SK-N-SH (cell line): Measurements from ENCODE around the gene MAP4K5. TPM values are rescaled to one million over a fixed set of nuclear protein-coding genes. Genes with fewer than 3 reads are reported as not detected.

ENCODE experiments used
- CTCF ChIA-PET: fragments of 300-600, 350-600 bp; formaldehyde crosslinking; extraction: SDS; loops from one replicate; lab custom pipeline; 2021; lab: Yijun Ruan, JAX
- POLR2A ChIA-PET: fragments of 350-600 bp; sonication (Branson Sonifier 250); formaldehyde crosslinking; extraction: SDS; loops from one replicate; lab custom pipeline; 2020; ENCODE audit warnings: antibody characterized with exemption, inconsistent platforms; lab: Yijun Ruan, JAX
- DNase-seq: peaks from one replicate; pipeline ENCODE4 v3.0.0; 2012
- H2AFZ ChIP-seq: fragments of 200-600 bp; sonication (generic); 2 replicates; pipeline ENCODE4 v1.8.1; 2016; ENCODE audit warnings: antibody characterized with exemption, mild to moderate bottlenecking, low read depth
- H3F3A ChIP-seq: fragments of 200-600 bp; sonication (generic); replicated peaks from 2 replicates; pipeline ENCODE3; 2016; ENCODE audit warnings: antibody characterized with exemption, mild to moderate bottlenecking; ENCODE audit not compliant: insufficient read depth
- H3K27ac ChIP-seq, 2 experiments: fragments of 200-500 bp in 1 of 2; fragments of 200-600 bp in 1 of 2; sonication (Bioruptor generic) in 1 of 2; sonication (generic), shearing (Covaris generic) in 1 of 2; 2 replicates each; pipeline versions ENCODE4 v1.5.1 to v1.6.1; 2014 to 2016; ENCODE audit warnings: low read depth in 2 of 2, inconsistent platforms in 1 of 2, low read length in 1 of 2, mild to moderate bottlenecking in 1 of 2, mixed read lengths in 1 of 2
- H3K27me3 ChIP-seq: fragments of 200-600 bp; sonication (generic), shearing (Covaris generic); 2 replicates; pipeline ENCODE4 v1.6.1; 2016; ENCODE audit warnings: mixed run types; ENCODE audit not compliant: insufficient read depth
- H3K36me3 ChIP-seq, 2 experiments: fragments of 200-500 bp in 1 of 2; fragments of 200-600 bp in 1 of 2; sonication (Bioruptor generic) in 1 of 2; sonication (generic) in 1 of 2; replicated peaks in 1 of 2; 2 replicates each; pipeline versions ENCODE3 to v1.5.1; 2014 to 2016; ENCODE audit warnings: low read length in 1 of 2, mild to moderate bottlenecking in 1 of 2; ENCODE audit not compliant: insufficient read depth in 2 of 2, control insufficient read depth in 1 of 2
- H3K4me1 ChIP-seq, 2 experiments: fragments of 200-500 bp in 1 of 2; fragments of 200-600 bp in 1 of 2; sonication (Bioruptor generic) in 1 of 2; sonication (generic), shearing (Covaris generic) in 1 of 2; 2 replicates each; pipeline versions ENCODE4 v1.5.1 to v1.6.1; 2014 to 2016; ENCODE audit warnings: low read depth in 1 of 2, low read length in 1 of 2, mixed run types in 1 of 2; ENCODE audit not compliant: insufficient read depth in 2 of 2, control insufficient read depth in 1 of 2
- H3K4me2 ChIP-seq: fragments of 200-600 bp; sonication (generic), shearing (Covaris generic); 2 replicates; pipeline ENCODE4 v1.6.1; 2017; ENCODE audit warnings: mixed run types
- H3K4me3 ChIP-seq, 2 experiments: fragments of 200-500 bp in 1 of 2; fragments of 200-600 bp in 1 of 2; sonication (Bioruptor generic) in 1 of 2; sonication (generic), shearing (Covaris generic) in 1 of 2; 2 replicates each; pipeline versions ENCODE4 v1.5.1 to v1.8.1; 2014 to 2016; ENCODE audit warnings: low read depth in 2 of 2, inconsistent platforms in 1 of 2, low read length in 1 of 2, mild to moderate bottlenecking in 1 of 2, mixed read lengths in 1 of 2, moderate library complexity in 1 of 2
- H3K79me2 ChIP-seq: fragments of 200-600 bp; sonication (generic); 2 replicates; pipeline ENCODE4 v1.8.1; 2017; ENCODE audit warnings: mild to moderate bottlenecking; ENCODE audit not compliant: insufficient read depth
- H3K9ac ChIP-seq: fragments of 200-600 bp; sonication (generic); 2 replicates; pipeline ENCODE4 v1.6.1; 2017; ENCODE audit warnings: mixed run types
- H3K9me2 ChIP-seq: fragments of 200-600 bp; sonication (generic); 2 replicates; pipeline ENCODE4 v1.6.1; 2017; ENCODE audit warnings: mixed run types
- H3K9me3 ChIP-seq: fragments of 200-600 bp; sonication (generic); 2 replicates; pipeline ENCODE4 v1.6.1; 2017; ENCODE audit warnings: mixed run types, mild to moderate bottlenecking, moderate library complexity
- H4K20me1 ChIP-seq: fragments of 200-600 bp; sonication (generic); 2 replicates; pipeline ENCODE4 v1.6.1; 2017; ENCODE audit warnings: mild to moderate bottlenecking, mixed run types; ENCODE audit not compliant: insufficient read depth
- ELF1 ChIP-seq: IDR thresholded peaks from 2 replicates; pipeline ENCODE4 v1.4.0; 2012
- EP300 ChIP-seq, 2 experiments: IDR thresholded peaks; 2 replicates each; pipeline versions ENCODE4 v1.4.0 to v1.6.1; 2012; ENCODE audit warnings: borderline replicate concordance in 1 of 2, low read depth in 1 of 2, low read length in 1 of 2
- FOSL2 ChIP-seq: IDR thresholded peaks from 2 replicates; pipeline ENCODE4 v1.4.0; 2012; ENCODE audit warnings: low read depth, mild to moderate bottlenecking, moderate library complexity, borderline replicate concordance
- FOXJ3 ChIP-seq: sonication (generic); formaldehyde crosslinking; IDR thresholded peaks from 2 replicates; pipeline ENCODE4 v1.5.1; 2020; ENCODE audit warnings: mild to moderate bottlenecking, missing genetic modification reagents
- FOXM1 ChIP-seq: IDR thresholded peaks from 2 replicates; pipeline ENCODE4 v1.4.0; 2012; ENCODE audit warnings: low read depth, mild to moderate bottlenecking
- IRF3 ChIP-seq: fragments of 150-350 bp; IDR thresholded peaks from 2 replicates; pipeline ENCODE4 v1.6.1; 2016; ENCODE audit warnings: mild to moderate bottlenecking, low read depth, low read length
- JUND ChIP-seq: IDR thresholded peaks from 2 replicates; pipeline ENCODE4 v1.4.0; 2012
- MEF2A ChIP-seq: IDR thresholded peaks from 2 replicates; pipeline ENCODE4 v1.4.0; 2012; ENCODE audit warnings: low read depth, borderline replicate concordance
- MXI1 ChIP-seq: IDR thresholded peaks from 2 replicates; pipeline ENCODE4 v1.6.1; 2012; ENCODE audit warnings: mild to moderate bottlenecking, low read depth, low read length, improper control_type of control experiment
- NFIC ChIP-seq: IDR thresholded peaks from 2 replicates; pipeline ENCODE4 v1.4.0; 2012; ENCODE audit warnings: borderline replicate concordance
- POLR2AphosphoS5 ChIP-seq: IDR thresholded peaks from 2 replicates; pipeline ENCODE4 v1.6.1; 2012; ENCODE audit warnings: low read depth, low read length
- RCOR1 ChIP-seq: fragments of 150-350 bp; IDR thresholded peaks from 2 replicates; pipeline ENCODE4 v1.6.1; 2017; ENCODE audit warnings: antibody characterized with exemption, low read length
- RFX5 ChIP-seq: IDR thresholded peaks from 2 replicates; pipeline ENCODE4 v1.6.1; 2012; ENCODE audit warnings: mild to moderate bottlenecking, improper control_type of control experiment, low read length
- RXRA ChIP-seq: IDR thresholded peaks from 2 replicates; pipeline ENCODE4 v1.4.0; 2012; ENCODE audit warnings: low read depth, mild to moderate bottlenecking, borderline replicate concordance
- SIN3A ChIP-seq: IDR thresholded peaks from 2 replicates; pipeline ENCODE4 v1.6.1; 2012; ENCODE audit warnings: low read depth, mild to moderate bottlenecking, low read length, moderate library complexity, borderline replicate concordance
- TAF1 ChIP-seq: IDR thresholded peaks from 2 replicates; pipeline ENCODE4 v1.6.1; 2012; ENCODE audit warnings: low read depth, mild to moderate bottlenecking, low read length, moderate library complexity, borderline replicate concordance
- TEAD4 ChIP-seq: IDR thresholded peaks from 2 replicates; pipeline ENCODE4 v1.4.0; 2012; ENCODE audit warnings: mild to moderate bottlenecking, borderline replicate concordance; ENCODE audit not compliant: insufficient read depth
- YY1 ChIP-seq: IDR thresholded peaks from 2 replicates; pipeline ENCODE4 v1.4.0; 2012; ENCODE audit warnings: low read depth, mild to moderate bottlenecking
- WGBS: methylation state at CpG from one replicate; pipeline ENCODE4 v1.1.6; 2017; ENCODE audit warnings: low lambda C conversion rate; 5-methylcytosine and 5-hydroxymethylcytosine counted together
- polyA plus RNA-seq, 3 experiments: library from polyadenylated mRNA; depleted of rRNA; stranded (reverse); fragments of >200 nt; gene quantifications; 2 replicates each; pipeline ENCODE4 v1.2.3, GENCODE V29; 2012
- TF ChIP-seq, protein P1 (sequence below): IDR thresholded peaks from 2 replicates; pipeline ENCODE4 v1.4.0; 2012; ENCODE audit warnings: low read depth, borderline replicate concordance
- TF ChIP-seq, protein P2 (sequence below): IDR thresholded peaks from 2 replicates; pipeline ENCODE4; 2012
- TF ChIP-seq, protein P3 (sequence below): IDR thresholded peaks from 2 replicates; pipeline ENCODE4 v1.4.0; 2012; ENCODE audit warnings: low read depth, borderline replicate concordance

The MAP4K5 gene
- polyA plus RNA-seq, 1 of the 3 experiments (the other 2 are of a cell fraction) = 31.8 TPM

DNA sequence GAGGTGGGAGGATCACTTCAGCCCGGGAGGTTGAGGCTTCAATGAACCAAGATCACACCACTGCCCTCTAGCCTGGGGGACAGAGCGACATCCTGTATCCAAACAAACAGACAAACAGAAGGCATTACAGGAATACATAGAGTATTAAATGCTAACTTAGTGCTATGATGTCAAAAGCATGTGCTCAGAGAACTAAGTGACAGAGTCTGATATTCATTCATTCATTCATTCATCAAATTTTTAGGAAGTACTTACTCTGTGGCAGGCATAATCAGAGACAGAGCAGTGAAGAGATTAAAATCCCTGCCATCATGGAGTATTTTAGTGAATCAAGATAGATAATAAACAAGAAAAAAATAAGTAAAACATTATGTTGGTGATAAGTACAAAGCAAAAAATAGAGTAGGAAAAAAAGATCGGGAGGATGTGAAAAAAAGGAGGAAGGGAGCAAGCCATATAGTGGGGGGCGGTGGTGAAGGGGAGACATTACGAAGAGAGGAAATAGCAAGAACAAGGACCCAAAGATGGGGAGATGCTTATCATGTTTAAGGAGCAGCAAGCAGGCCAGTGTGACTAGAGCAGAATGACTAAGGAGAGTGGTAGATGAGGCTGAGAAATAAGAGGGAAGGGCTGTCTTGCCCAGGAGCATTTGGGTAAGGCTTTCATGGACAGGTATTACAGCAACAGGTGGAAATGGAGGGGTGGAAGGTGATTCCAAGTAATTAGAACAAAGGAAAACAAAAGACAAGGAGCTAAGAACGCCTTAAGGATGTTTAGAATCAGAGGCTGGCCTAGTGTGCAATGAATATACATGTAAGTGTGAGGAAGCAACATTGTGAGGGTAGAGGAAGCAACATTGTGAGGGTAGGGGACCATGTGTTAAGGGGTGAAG is 2.8 kb downstream of the MAP4K5 start:
- Histone ChIP-seq H3K4me2 (peak overlapping the region; percentile 86), H3K9me3 (no peaks in the 10 kb centered on the region), H3K27ac (peak overlapping the region; percentile 91 to 96; a peak in 3 of 4 replicates), H3K79me2 (peaks cover 78% of the 10 kb centered on the region), H3K9me2 (no peaks in the 10 kb centered on the region), H3K4me3 (peak overlapping the region; percentile 90; a peak in 3 of 4 replicates), H3K9ac (peak overlapping the region; percentile 95), H4K20me1 (peaks cover 29% of the 10 kb centered on the region), H3K27me3 (no peaks in the 10 kb centered on the region), H3F3A (peaks cover 46% of the 10 kb centered on the region), H2AFZ (no peak overlapping the region), H3K4me1 (peaks cover 20 to 40% of the 10 kb centered on the region in 2 experiments), H3K36me3 (peaks cover 0 to 18% of the 10 kb centered on the region in 2 experiments)
- CTCF ChIA-PET = interaction anchor here (0.6 to 1.6 kb wide), 8 partner anchors 25 to 218 kb away, joined by 3 to 7 read pairs (median 3); partner anchors contain the start of genes DMAC2L and L2HGDH
- WGBS = 30% methylated on average over 5 of the region's 6 CpGs
- POLR2A ChIA-PET = no interaction called here
- no peak for DNase-seq
- TF ChIP-seq MXI1 = peak; percentile 42; the same call in 1 of the 2 replicates
- no peak for TF ChIP-seq POLR2AphosphoS5

DNA sequence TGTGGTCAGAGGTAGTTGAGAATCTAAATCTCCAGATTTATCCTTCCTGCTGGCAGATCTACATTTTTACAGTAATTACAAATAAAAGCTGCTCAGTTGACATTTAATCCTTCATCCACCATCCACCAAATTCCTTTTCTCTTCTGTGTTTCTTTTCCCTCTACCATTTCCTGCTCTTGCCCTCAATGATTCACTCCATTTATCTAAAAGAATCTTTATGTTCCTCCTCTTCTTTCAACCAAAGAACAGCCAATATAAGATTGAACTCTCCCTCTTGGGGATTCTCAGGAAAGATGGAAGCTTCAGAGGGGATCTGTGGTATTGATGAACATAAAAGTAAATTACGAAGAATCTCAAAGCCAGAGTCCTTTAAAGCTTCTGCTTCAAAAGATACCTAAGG is 4.4 kb downstream of the MAP4K5 start:
- Histone ChIP-seq H3F3A (peaks cover 56% of the 10 kb centered on the region), H3K9ac (peak overlapping the region; percentile 95; the same call in 1 of the 2 replicates), H4K20me1 (peaks cover 43% of the 10 kb centered on the region), H3K36me3 (peaks cover 0 to 20% of the 10 kb centered on the region in 2 experiments), H3K4me1 (peaks cover 18 to 46% of the 10 kb centered on the region in 2 experiments), H3K27me3 (no peaks in the 10 kb centered on the region), H3K79me2 (peaks cover 94% of the 10 kb centered on the region), H3K27ac (peak overlapping the region; percentile 32 to 96), H3K9me2 (no peaks in the 10 kb centered on the region), H3K9me3 (no peaks in the 10 kb centered on the region), H3K4me2 (peak overlapping the region; percentile 86), H2AFZ (no peak overlapping the region), H3K4me3 (no peak overlapping the region)
- whole genome bisulfite sequencing = 59% methylated on average over 1 of the region's 1 CpG
- ChIA-PET POLR2A (no interaction called here), CTCF (interaction anchor here (0.8 to 1.6 kb wide), 8 partner anchors 24 to 216 kb away, joined by 3 to 7 read pairs (median 4); partner anchors contain the start of genes DMAC2L and L2HGDH)
- DNase-seq = no peak
- TF ChIP-seq MEF2A (no peak), TEAD4 (peak; percentile 60; the same call in 1 of the 2 replicates), EP300 (IDR thresholded peaks at IDR 0.05; ENCODE audit: borderline replicate concordance in 1 of 2, low read depth in 1 of 2, low read length in 1 of 2) (peak in 1 of 2 experiments; percentile 52; a peak in 1 of 4 replicates), FOSL2 (peak; percentile 74; the same call in 1 of the 2 replicates), NFIC (peak; percentile 22; the same call in 1 of the 2 replicates), IRF3 (no peak), ELF1 (0 out of 2 replicates have a peak, but pooled peaks have one; percentile 29), RCOR1 (no peak), JUND (peak; percentile 74), POLR2AphosphoS5 (0 out of 2 replicates have a peak, but pooled peaks have one; percentile 25), TAF1 (no peak), SIN3A (no peak), MXI1 (no peak), YY1 (peak; percentile 21; the same call in 1 of the 2 replicates), RXRA (peak; percentile 41; the same call in 1 of the 2 replicates), RFX5 (no peak), FOXJ3 (CRISPR knock-in tag) (no peak), FOXM1 (peak; percentile 50; the same call in 1 of the 2 replicates)
- TF ChIP-seq, protein P1, sequence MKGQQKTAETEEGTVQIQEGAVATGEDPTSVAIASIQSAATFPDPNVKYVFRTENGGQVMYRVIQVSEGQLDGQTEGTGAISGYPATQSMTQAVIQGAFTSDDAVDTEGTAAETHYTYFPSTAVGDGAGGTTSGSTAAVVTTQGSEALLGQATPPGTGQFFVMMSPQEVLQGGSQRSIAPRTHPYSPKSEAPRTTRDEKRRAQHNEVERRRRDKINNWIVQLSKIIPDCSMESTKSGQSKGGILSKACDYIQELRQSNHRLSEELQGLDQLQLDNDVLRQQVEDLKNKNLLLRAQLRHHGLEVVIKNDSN = 0 out of 2 replicates have a peak, but pooled peaks have one; percentile 11
- TF ChIP-seq, protein P2, sequence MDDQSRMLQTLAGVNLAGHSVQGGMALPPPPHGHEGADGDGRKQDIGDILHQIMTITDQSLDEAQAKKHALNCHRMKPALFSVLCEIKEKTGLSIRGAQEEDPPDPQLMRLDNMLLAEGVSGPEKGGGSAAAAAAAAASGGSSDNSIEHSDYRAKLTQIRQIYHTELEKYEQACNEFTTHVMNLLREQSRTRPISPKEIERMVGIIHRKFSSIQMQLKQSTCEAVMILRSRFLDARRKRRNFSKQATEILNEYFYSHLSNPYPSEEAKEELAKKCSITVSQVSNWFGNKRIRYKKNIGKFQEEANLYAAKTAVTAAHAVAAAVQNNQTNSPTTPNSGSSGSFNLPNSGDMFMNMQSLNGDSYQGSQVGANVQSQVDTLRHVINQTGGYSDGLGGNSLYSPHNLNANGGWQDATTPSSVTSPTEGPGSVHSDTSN = peak; percentile 77
- TF ChIP-seq, protein P3, sequence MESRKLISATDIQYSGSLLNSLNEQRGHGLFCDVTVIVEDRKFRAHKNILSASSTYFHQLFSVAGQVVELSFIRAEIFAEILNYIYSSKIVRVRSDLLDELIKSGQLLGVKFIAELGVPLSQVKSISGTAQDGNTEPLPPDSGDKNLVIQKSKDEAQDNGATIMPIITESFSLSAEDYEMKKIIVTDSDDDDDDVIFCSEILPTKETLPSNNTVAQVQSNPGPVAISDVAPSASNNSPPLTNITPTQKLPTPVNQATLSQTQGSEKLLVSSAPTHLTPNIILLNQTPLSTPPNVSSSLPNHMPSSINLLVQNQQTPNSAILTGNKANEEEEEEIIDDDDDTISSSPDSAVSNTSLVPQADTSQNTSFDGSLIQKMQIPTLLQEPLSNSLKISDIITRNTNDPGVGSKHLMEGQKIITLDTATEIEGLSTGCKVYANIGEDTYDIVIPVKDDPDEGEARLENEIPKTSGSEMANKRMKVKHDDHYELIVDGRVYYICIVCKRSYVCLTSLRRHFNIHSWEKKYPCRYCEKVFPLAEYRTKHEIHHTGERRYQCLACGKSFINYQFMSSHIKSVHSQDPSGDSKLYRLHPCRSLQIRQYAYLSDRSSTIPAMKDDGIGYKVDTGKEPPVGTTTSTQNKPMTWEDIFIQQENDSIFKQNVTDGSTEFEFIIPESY = no peak
